Gastrocnemius medialis (tissue), 4 donors: ENCODE results near the gene R3HDM2.

Source experiments
- CTCF ChIP-seq, 5 experiments: fragments of 450-650 bp in 3 of 5; fragments of 200-600 bp in 2 of 5; sonication (generic) in 2 of 5; IDR thresholded peaks in 4 of 5; conservative IDR thresholded peaks in 1 of 5; 1 replicate in 4 of 5; 2 replicates in 1 of 5; pipeline ENCODE4 v1.5.1; 2016 to 2019; ENCODE audit warnings: antibody characterized with exemption in 5 of 5, mild to moderate bottlenecking in 3 of 5, moderate library complexity in 3 of 5
- POLR2A ChIP-seq, 2 donors: fragments of 450-650 bp; IDR thresholded peaks; one replicate each; pipeline ENCODE4 v1.6.1; 2017; ENCODE audit warnings: antibody characterized with exemption in 2 of 2, mild to moderate bottlenecking in 2 of 2, moderate library complexity in 2 of 2

GRCh38 chr12:57477710-57478681, 47.2 kb upstream of the R3HDM2 start:
- no peak for TF ChIP-seq CTCF (IDR thresholded peaks at IDR 0.05 in 4 of 5, conservative IDR thresholded peaks at IDR 0.05 in 1 of 5)
- no peak for TF ChIP-seq POLR2A (IDR thresholded peaks at IDR 0.05)
